Measurements from ENCODE around the gene ADAT3.

DNA sequence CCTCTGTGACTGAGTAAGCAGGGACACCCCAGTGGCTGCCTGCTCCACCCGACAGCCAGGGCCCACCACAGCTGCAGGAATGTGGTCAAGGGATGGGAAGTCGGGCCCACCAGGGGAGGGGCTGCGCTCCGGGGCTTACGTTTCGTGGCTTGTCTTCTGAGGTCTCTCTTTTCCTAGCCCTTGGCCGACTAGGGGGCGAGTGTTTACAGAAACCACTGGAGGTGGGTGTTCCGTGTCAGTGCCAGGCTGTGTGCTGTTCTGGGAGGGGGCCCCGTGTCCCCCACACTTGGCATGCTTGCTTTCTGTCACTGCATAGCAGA, 4.5 kb downstream of the ADAT3 start:
- TF ChIP-seq ZNF384 (IDR thresholded peaks at IDR 0.05) (no peak), ELF4 (IDR thresholded peaks at IDR 0.05) (no peak), FOXM1 (IDR thresholded peaks at IDR 0.05; ENCODE audit: borderline replicate concordance) (no peak), SUZ12 (IDR thresholded peaks at IDR 0.05) (no peak), FOXK2 (IDR thresholded peaks at IDR 0.05) (no peak), SP1 (IDR thresholded peaks at IDR 0.05) (no peak), BHLHE40 (IDR thresholded peaks at IDR 0.05; ENCODE audit: borderline replicate concordance) (no peak), FOXA1 (IDR thresholded peaks at IDR 0.05) (no peak), L3MBTL2 (conservative IDR thresholded peaks at IDR 0.05) (no peak)

Data from HEK293T (cell line).